OCI-LY1 (cell line): ENCODE results near the gene KLHL8.

Experiments
- EZH2 ChIP-seq: fragments of 200-600 bp; sonication (generic), shearing (Covaris generic); IDR thresholded peaks from 2 replicates; pipeline ENCODE4 v1.8.0; 2017; ENCODE audit warnings: borderline replicate concordance, mixed run types, mild to moderate bottlenecking, antibody characterized with exemption, low read length, moderate library complexity, mixed read lengths
- TF ChIP-seq, protein P1 (sequence below): fragments of 200-600 bp; sonication (generic), shearing (Covaris generic); IDR thresholded peaks from 2 replicates; pipeline ENCODE4 v1.5.1; 2017; ENCODE audit warnings: mild to moderate bottlenecking, antibody characterized with exemption, low read length, moderate library complexity, mixed read lengths

DNA sequence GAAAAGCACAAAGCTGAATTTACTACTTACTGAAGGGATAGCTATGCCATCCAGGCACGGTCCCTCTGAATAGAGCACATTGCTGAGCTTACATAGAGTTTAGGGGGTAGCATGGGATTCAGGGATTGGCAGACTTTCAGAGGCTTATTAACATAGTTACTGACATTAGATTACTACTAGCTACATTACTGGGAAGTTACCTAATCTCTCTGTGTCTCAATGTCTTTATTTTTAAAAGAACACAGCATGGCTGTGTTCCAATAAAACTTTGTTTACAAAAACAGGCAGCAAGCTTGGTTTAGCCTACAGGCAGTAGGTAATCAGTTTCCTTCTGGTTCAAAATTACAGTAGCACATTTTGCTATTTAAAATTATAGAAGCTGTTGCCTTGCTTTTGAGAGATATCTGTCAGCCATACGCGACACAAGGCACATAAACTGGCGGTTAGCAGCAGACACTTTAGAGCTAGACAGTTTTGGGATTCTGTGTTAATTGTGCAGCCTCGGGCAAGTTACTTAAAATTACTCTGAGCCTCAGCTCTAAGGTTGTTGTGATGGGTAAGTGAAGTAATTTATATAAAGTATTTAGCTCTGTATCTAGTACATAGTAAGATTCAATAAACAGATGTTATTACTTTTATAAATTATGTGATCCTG, 6.9 kb downstream of the KLHL8 start:
- TF ChIP-seq, protein P1, sequence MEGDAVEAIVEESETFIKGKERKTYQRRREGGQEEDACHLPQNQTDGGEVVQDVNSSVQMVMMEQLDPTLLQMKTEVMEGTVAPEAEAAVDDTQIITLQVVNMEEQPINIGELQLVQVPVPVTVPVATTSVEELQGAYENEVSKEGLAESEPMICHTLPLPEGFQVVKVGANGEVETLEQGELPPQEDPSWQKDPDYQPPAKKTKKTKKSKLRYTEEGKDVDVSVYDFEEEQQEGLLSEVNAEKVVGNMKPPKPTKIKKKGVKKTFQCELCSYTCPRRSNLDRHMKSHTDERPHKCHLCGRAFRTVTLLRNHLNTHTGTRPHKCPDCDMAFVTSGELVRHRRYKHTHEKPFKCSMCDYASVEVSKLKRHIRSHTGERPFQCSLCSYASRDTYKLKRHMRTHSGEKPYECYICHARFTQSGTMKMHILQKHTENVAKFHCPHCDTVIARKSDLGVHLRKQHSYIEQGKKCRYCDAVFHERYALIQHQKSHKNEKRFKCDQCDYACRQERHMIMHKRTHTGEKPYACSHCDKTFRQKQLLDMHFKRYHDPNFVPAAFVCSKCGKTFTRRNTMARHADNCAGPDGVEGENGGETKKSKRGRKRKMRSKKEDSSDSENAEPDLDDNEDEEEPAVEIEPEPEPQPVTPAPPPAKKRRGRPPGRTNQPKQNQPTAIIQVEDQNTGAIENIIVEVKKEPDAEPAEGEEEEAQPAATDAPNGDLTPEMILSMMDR: no peak
- TF ChIP-seq EZH2: no peak
